ENCODE measurements around the gene RAB8B. TPM values are rescaled to one million over a fixed set of nuclear protein-coding genes. Genes with fewer than 3 reads are reported as not detected.

The RAB8B gene
- polyA plus RNA-seq, 1 donor from 2014 or later = 87.1 TPM

DNA sequence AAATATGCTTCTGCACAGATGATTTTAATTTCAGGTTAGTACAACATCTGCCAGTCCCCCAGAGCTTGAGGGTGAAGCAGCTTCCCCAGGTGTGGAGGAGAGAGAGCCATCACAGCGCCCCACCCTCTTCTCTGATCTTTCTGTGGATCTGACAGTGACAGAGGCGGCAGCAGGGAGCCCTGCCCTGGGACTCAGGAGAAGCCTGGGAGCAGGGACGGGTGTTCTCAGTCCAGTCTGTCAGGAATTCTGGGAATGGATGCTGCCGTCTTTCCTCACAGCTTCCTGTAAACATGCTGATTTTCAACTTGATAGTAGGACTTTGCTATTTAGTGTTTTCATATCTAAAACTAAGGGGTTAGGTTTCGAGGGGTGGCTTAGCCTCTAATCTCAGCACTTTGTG, 11.4 kb upstream of the RAB8B start:
- TF ChIP-seq, protein P1, sequence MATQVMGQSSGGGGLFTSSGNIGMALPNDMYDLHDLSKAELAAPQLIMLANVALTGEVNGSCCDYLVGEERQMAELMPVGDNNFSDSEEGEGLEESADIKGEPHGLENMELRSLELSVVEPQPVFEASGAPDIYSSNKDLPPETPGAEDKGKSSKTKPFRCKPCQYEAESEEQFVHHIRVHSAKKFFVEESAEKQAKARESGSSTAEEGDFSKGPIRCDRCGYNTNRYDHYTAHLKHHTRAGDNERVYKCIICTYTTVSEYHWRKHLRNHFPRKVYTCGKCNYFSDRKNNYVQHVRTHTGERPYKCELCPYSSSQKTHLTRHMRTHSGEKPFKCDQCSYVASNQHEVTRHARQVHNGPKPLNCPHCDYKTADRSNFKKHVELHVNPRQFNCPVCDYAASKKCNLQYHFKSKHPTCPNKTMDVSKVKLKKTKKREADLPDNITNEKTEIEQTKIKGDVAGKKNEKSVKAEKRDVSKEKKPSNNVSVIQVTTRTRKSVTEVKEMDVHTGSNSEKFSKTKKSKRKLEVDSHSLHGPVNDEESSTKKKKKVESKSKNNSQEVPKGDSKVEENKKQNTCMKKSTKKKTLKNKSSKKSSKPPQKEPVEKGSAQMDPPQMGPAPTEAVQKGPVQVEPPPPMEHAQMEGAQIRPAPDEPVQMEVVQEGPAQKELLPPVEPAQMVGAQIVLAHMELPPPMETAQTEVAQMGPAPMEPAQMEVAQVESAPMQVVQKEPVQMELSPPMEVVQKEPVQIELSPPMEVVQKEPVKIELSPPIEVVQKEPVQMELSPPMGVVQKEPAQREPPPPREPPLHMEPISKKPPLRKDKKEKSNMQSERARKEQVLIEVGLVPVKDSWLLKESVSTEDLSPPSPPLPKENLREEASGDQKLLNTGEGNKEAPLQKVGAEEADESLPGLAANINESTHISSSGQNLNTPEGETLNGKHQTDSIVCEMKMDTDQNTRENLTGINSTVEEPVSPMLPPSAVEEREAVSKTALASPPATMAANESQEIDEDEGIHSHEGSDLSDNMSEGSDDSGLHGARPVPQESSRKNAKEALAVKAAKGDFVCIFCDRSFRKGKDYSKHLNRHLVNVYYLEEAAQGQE (IDR thresholded peaks at IDR 0.05; ENCODE audit: borderline replicate concordance) = no peak
- TF ChIP-seq EP300 (conservative IDR thresholded peaks at IDR 0.05; ENCODE audit: poor library complexity, severe bottlenecking) = no peak
- TF ChIP-seq TAF1 (IDR thresholded peaks at IDR 0.05; ENCODE audit: low read depth) = no peak
- TF ChIP-seq SMC3 (conservative IDR thresholded peaks at IDR 0.05; ENCODE audit: poor library complexity) = no peak
- no peak for TF ChIP-seq MXI1 (conservative IDR thresholded peaks at IDR 0.05; ENCODE audit: poor library complexity, severe bottlenecking)
- TF ChIP-seq EZH2 (IDR thresholded peaks at IDR 0.05; ENCODE audit: borderline replicate concordance, insufficient read depth, low read length, poor library complexity, severe bottlenecking) = no peak
- TF ChIP-seq, protein P2, sequence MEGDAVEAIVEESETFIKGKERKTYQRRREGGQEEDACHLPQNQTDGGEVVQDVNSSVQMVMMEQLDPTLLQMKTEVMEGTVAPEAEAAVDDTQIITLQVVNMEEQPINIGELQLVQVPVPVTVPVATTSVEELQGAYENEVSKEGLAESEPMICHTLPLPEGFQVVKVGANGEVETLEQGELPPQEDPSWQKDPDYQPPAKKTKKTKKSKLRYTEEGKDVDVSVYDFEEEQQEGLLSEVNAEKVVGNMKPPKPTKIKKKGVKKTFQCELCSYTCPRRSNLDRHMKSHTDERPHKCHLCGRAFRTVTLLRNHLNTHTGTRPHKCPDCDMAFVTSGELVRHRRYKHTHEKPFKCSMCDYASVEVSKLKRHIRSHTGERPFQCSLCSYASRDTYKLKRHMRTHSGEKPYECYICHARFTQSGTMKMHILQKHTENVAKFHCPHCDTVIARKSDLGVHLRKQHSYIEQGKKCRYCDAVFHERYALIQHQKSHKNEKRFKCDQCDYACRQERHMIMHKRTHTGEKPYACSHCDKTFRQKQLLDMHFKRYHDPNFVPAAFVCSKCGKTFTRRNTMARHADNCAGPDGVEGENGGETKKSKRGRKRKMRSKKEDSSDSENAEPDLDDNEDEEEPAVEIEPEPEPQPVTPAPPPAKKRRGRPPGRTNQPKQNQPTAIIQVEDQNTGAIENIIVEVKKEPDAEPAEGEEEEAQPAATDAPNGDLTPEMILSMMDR (IDR thresholded peaks at IDR 0.05; ENCODE audit: poor library complexity, severe bottlenecking) = no peak
- no peak for TF ChIP-seq RAD21 (conservative IDR thresholded peaks at IDR 0.05)
- TF ChIP-seq POLR2AphosphoS5 (IDR thresholded peaks at IDR 0.05) = no peak

DNA sequence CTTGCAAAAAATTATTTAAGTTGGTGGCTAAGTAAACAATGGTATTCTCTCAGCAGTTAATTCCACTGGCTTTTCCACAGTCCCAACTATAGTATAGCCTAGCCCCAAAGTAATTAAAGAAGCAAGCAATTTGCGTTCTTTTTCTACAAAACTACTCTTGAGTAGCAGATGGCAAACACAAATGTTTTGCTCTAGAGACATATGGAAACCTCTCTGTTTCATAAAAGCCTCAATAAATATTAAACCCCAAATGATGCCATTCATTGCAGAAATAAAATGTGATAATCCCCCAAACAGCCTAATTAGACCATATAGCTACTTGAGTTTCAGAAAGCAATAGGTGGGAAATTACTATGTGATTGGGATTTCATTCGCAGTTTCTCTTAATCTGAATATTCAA, 8.7 kb upstream of the RAB8B start:
- no peak overlapping the region for H3K4me2 ChIP-seq (ENCODE audit: low read length)
- no peaks in the 10 kb centered on the region for H3K27me3 ChIP-seq (ENCODE audit: insufficient read depth, low read depth, low read length)
- no peaks in the 10 kb centered on the region for H3K9me3 ChIP-seq (ENCODE audit: low read length)
- no peaks in the 10 kb centered on the region for H3K79me2 ChIP-seq (replicated peaks; ENCODE audit: insufficient read depth, low read length)
- TF ChIP-seq, protein P2 (IDR thresholded peaks at IDR 0.05; ENCODE audit: poor library complexity, severe bottlenecking) = no peak
- no peaks in the 10 kb centered on the region for H4K20me1 ChIP-seq (ENCODE audit: insufficient read depth)
- no peak overlapping the region for H3K4me3 ChIP-seq (ENCODE audit: low read length)
- H2AFZ ChIP-seq (ENCODE audit: low read depth, low read length) = no peak overlapping the region
- no peaks in the 10 kb centered on the region for H3F3A ChIP-seq (ENCODE audit: insufficient read depth, low read length, poor library complexity, severe bottlenecking)
- H3K9ac ChIP-seq (ENCODE audit: low read length) = no peak overlapping the region
- no peak overlapping the region for H3K27ac ChIP-seq (ENCODE audit: low read length)
- H3K36me3 ChIP-seq (ENCODE audit: insufficient read depth, low read length) = no peaks in the 10 kb centered on the region
- H3K9me2 ChIP-seq (ENCODE audit: insufficient read depth, low read length) = no peaks in the 10 kb centered on the region

More for the DNA sequence above, 11.4 kb upstream of the RAB8B start:
- Histone ChIP-seq H3K27me3 (ENCODE audit: insufficient read depth, low read depth, low read length) (no peaks in the 10 kb centered on the region), H3K27ac (ENCODE audit: low read length) (no peak overlapping the region), H3K79me2 (replicated peaks; ENCODE audit: insufficient read depth, low read length) (no peaks in the 10 kb centered on the region), H3K4me3 (ENCODE audit: low read length) (no peak overlapping the region), H3K9me2 (ENCODE audit: insufficient read depth, low read length) (no peaks in the 10 kb centered on the region), H3K4me2 (ENCODE audit: low read length) (no peak overlapping the region), H2AFZ (ENCODE audit: low read depth, low read length) (no peak overlapping the region), H3K36me3 (ENCODE audit: insufficient read depth, low read length) (no peaks in the 10 kb centered on the region), H4K20me1 (ENCODE audit: insufficient read depth) (no peaks in the 10 kb centered on the region), H3F3A (ENCODE audit: insufficient read depth, low read length, poor library complexity, severe bottlenecking) (peaks cover 3% of the 10 kb centered on the region), H3K9ac (ENCODE audit: low read length) (no peak overlapping the region), H3K9me3 (ENCODE audit: low read length) (no peaks in the 10 kb centered on the region)

Data from neural cell (in vitro differentiated cells).